T47D (cell line): ENCODE results near the gene GTF3A.
A peak's percentile ranks its signal among the peaks of the same experiment; 100 is the strongest.

ENCODE experiments used
- DNase-seq, 2 experiments: peaks; one replicate each; pipeline versions ENCODE4 v3.0.0 to v3.0.0-alpha.2; 2011 to 2012; ENCODE audit warnings: low read depth in 1 of 2, low spot score in 1 of 2
- JUND ChIP-seq: IDR thresholded peaks from 2 replicates; pipeline ENCODE4 v1.6.1; 2012; ENCODE audit warnings: low read depth
- in situ Hi-C: cut with HindIII; loops from 2 replicates; pipeline ENCODE4 v1.10.0; 2016; ENCODE audit warnings: low sequenced_read_pairs, low pct_unique_long_range_greater_than_20kb

GTF3A gene

GRCh38 chr13:27411341-27411740 lies 13.1 kb upstream of the GTF3A start:
- in situ Hi-C loops = no loop called here
- TF ChIP-seq JUND = no peak
- DNase-seq = no peak

GRCh38 chr13:27415116-27415515 lies 9.3 kb upstream of the GTF3A start:
- DNase-seq = no peak
- no peak for TF ChIP-seq JUND
- in situ Hi-C loops = no loop called here

GRCh38 chr13:27419328-27419727 lies 5.1 kb upstream of the GTF3A start:
- no peak for TF ChIP-seq JUND
- in situ Hi-C loops = no loop called here
- DNase-seq = no peak

- DNase-seq = no peak
- TF ChIP-seq JUND = no peak
- in situ Hi-C loops = no loop called here
Measured at GRCh38 chr13:27421101-27421871, 3.1 kb upstream of the GTF3A start.

- no peak for DNase-seq
- in situ Hi-C loops = no loop called here
- no peak for TF ChIP-seq JUND
Measured at GRCh38 chr13:27423333-27423732, 1.1 kb upstream of the GTF3A start.

- DNase-seq = peak in 1 of 2 experiments; percentile 21
- no peak for TF ChIP-seq JUND
- in situ Hi-C loops = no loop called here
Measured at GRCh38 chr13:27425158-27425917, 919 bp downstream of the GTF3A start.

GRCh38 chr13:27425918-27426630 lies 1.7 kb downstream of the GTF3A start:
- peak; percentile 43 to 95 for DNase-seq
- TF ChIP-seq JUND = no peak
- in situ Hi-C loops = no loop called here

GRCh38 chr13:27427641-27428040 lies 3.2 kb downstream of the GTF3A start:
- in situ Hi-C loops = no loop called here
- no peak for DNase-seq
- TF ChIP-seq JUND = no peak

GRCh38 chr13:27428160-27428559 lies 3.7 kb downstream of the GTF3A start:
- in situ Hi-C loops = no loop called here
- DNase-seq = no peak
- no peak for TF ChIP-seq JUND

GRCh38 chr13:27432180-27432579 lies 7.8 kb downstream of the GTF3A start:
- TF ChIP-seq JUND = no peak
- in situ Hi-C loops = no loop called here
- DNase-seq = no peak

- in situ Hi-C loops = no loop called here
- DNase-seq = no peak
Measured at GRCh38 chr13:27432611-27433210, 8.3 kb downstream of the GTF3A start.

GRCh38 chr13:27437126-27437525 lies 12.7 kb downstream of the GTF3A start:
- DNase-seq = no peak
- no peak for TF ChIP-seq JUND
- in situ Hi-C loops = no loop called here

More at GRCh38 chr13:27432611-27433210, 8.3 kb downstream of the GTF3A start:
- TF ChIP-seq JUND = no peak

- no peak for DNase-seq
- TF ChIP-seq JUND = no peak
- in situ Hi-C loops = no loop called here
Measured at GRCh38 chr13:27440408-27440807, 16.0 kb downstream of the GTF3A start.
